PC-3 (cell line): ENCODE results near the gene CRABP1.

ENCODE experiments used
- EZH2 ChIP-seq: fragments of 300-600 bp; sonication (generic); IDR thresholded peaks from one replicate; pipeline ENCODE4 v1.6.1; 2017; ENCODE audit warnings: antibody characterized with exemption, mild to moderate bottlenecking, low read length; ENCODE audit not compliant: unreplicated experiment
- EZH2phosphoT487 ChIP-seq: fragments of 300-600 bp; sonication (generic); IDR thresholded peaks from 2 replicates; pipeline ENCODE4 v1.6.1; 2018; ENCODE audit warnings: mild to moderate bottlenecking, antibody characterized with exemption, low read length, borderline replicate concordance
- TF ChIP-seq, protein P1 (sequence below): fragments of 300-600 bp; sonication (generic); conservative IDR thresholded peaks from 2 replicates; pipeline ENCODE4 v1.5.1; 2017; ENCODE audit warnings: antibody characterized with exemption, low read depth, mild to moderate bottlenecking, low read length

DNA sequence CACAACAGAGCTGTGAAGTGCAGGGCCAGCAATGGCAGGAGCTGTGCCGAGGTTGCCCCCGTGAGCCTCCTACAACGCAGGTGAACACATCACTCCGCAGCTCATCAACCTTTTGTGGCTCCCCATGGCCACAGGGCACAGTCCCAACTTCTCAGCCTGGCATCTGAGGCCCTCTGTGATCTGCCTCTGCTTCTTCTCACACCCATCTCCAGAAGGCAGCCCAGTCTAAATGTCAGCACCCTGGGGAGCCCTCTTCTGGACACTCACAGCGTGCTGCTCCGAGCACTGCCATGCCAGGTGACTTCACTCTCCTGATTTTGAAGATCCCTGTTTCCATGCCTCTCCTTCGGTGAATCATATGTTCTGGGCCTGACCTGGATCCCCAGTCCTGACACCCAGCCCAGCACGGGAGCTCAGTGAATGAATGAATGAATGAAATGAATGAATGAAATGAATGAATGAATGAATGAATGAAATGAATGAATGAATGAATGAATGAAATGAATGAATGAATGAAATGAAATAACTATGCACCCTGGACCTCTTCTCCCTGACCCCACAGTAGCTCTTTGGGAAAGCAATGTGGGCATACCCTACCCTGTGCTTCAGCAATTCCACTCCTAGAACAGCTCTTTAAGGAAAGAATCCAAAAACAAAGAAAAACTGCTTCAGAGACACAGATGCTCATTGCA, 22.9 kb upstream of the CRABP1 start:
- TF ChIP-seq, protein P1, sequence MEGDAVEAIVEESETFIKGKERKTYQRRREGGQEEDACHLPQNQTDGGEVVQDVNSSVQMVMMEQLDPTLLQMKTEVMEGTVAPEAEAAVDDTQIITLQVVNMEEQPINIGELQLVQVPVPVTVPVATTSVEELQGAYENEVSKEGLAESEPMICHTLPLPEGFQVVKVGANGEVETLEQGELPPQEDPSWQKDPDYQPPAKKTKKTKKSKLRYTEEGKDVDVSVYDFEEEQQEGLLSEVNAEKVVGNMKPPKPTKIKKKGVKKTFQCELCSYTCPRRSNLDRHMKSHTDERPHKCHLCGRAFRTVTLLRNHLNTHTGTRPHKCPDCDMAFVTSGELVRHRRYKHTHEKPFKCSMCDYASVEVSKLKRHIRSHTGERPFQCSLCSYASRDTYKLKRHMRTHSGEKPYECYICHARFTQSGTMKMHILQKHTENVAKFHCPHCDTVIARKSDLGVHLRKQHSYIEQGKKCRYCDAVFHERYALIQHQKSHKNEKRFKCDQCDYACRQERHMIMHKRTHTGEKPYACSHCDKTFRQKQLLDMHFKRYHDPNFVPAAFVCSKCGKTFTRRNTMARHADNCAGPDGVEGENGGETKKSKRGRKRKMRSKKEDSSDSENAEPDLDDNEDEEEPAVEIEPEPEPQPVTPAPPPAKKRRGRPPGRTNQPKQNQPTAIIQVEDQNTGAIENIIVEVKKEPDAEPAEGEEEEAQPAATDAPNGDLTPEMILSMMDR: peak; percentile 44
- TF ChIP-seq EZH2 (no peak), EZH2phosphoT487 (no peak)
